Activated T-helper 1 cell treated with anti-CD3 and anti-CD28 coated beads, Interleukin-12 subunit alpha, Interleukin-12 subunit beta, Interleukin-2, Interleukin-4 antibody, amounts not matched to agents 30 ng/mL and 10 ng/mL and 1 ng/mL, durations not matched to agents 14 hours and 24 hours and 36 hours (primary cell): Measurements from ENCODE around the gene RHOB. TPM values are rescaled to one million over a fixed set of nuclear protein-coding genes. Genes with fewer than 3 reads are reported as not detected.

Experiments used
- DNase-seq: peaks from one replicate; pipeline ENCODE4 v3.0.0; 2021; ENCODE audit warnings: low spot score
- H3K27ac Mint-ChIP-seq: one replicate; pipeline ENCODE4 v1.8.0; 2021; ENCODE audit warnings: mild to moderate bottlenecking, mixed read lengths
- H3K27me3 Mint-ChIP-seq: one replicate; pipeline ENCODE4 v1.8.0; 2022; ENCODE audit warnings: mild to moderate bottlenecking, moderate library complexity, mixed read lengths; ENCODE audit not compliant: insufficient read depth
- H3K36me3 Mint-ChIP-seq: one replicate; pipeline ENCODE4 v1.8.0; 2021; ENCODE audit warnings: low read depth, mixed read lengths
- H3K4me1 Mint-ChIP-seq: one replicate; pipeline ENCODE4 v1.8.0; 2021; ENCODE audit warnings: low read depth, mixed read lengths
- H3K4me3 Mint-ChIP-seq: one replicate; pipeline ENCODE4 v1.8.0; 2021; ENCODE audit warnings: mild to moderate bottlenecking, moderate library complexity, mixed read lengths
- H3K9me3 Mint-ChIP-seq: one replicate; pipeline ENCODE4 v1.8.0; 2021; ENCODE audit warnings: mixed read lengths
- intact Hi-C: fragments of 100-400 bp; cut with micrococcal nuclease; formaldehyde crosslinking; loops from one replicate; pipeline ENCODE4 v1.15.1; 2024
- total RNA-seq: library from RNA; stranded (reverse); gene quantifications from 2 replicates; pipeline ENCODE4 v1.2.3, GENCODE V29; 2022

Gene RHOB
- total RNA-seq, 1 donor from 2014 or later = 29.6 TPM

GRCh38 chr2:20470211-20470610 lies 23.3 kb downstream of the RHOB start:
- Mint-ChIP-seq H3K4me1 (no peaks in the 10 kb centered on the region), H3K27me3 (peaks cover 6% of the 10 kb centered on the region), H3K36me3 (no peaks in the 10 kb centered on the region), H3K27ac (no peak overlapping the region), H3K9me3 (no peaks in the 10 kb centered on the region), H3K4me3 (no peak overlapping the region)
- intact Hi-C loops = no loop called here
- DNase-seq = no peak

- intact Hi-C loops = no loop called here
- DNase-seq = no peak
- Mint-ChIP-seq H3K27me3 (peaks cover 6% of the 10 kb centered on the region), H3K4me1 (no peaks in the 10 kb centered on the region), H3K9me3 (no peaks in the 10 kb centered on the region), H3K36me3 (no peaks in the 10 kb centered on the region), H3K4me3 (no peak overlapping the region), H3K27ac (no peak overlapping the region)
Observed at GRCh38 chr2:20471148-20471547, 24.3 kb downstream of the RHOB start.

- Mint-ChIP-seq H3K36me3 (no peaks in the 10 kb centered on the region), H3K4me3 (no peak overlapping the region), H3K9me3 (no peaks in the 10 kb centered on the region), H3K27ac (no peak overlapping the region), H3K27me3 (peaks cover 6% of the 10 kb centered on the region), H3K4me1 (no peaks in the 10 kb centered on the region)
- no peak for DNase-seq
- intact Hi-C loops = no loop called here
Observed at GRCh38 chr2:20471902-20472559, 25.2 kb downstream of the RHOB start.

GRCh38 chr2:20472569-20472968 lies 25.7 kb downstream of the RHOB start:
- no peak for DNase-seq
- Mint-ChIP-seq H3K36me3 (no peaks in the 10 kb centered on the region), H3K27ac (no peak overlapping the region), H3K4me1 (no peaks in the 10 kb centered on the region), H3K9me3 (no peaks in the 10 kb centered on the region), H3K27me3 (peaks cover 6% of the 10 kb centered on the region), H3K4me3 (no peak overlapping the region)
- intact Hi-C loops = no loop called here

GRCh38 chr2:20473128-20473527 lies 26.3 kb downstream of the RHOB start:
- intact Hi-C loops = no loop called here
- no peaks in the 10 kb centered on the region for H3K9me3 Mint-ChIP-seq
- no peaks in the 10 kb centered on the region for H3K4me1 Mint-ChIP-seq
- peaks cover 6% of the 10 kb centered on the region for H3K27me3 Mint-ChIP-seq
- no peak for DNase-seq
- no peak overlapping the region for H3K4me3 Mint-ChIP-seq
- H3K36me3 Mint-ChIP-seq = no peaks in the 10 kb centered on the region
- H3K27ac Mint-ChIP-seq = no peak overlapping the region

- no peak overlapping the region for H3K27ac Mint-ChIP-seq
- no peaks in the 10 kb centered on the region for H3K9me3 Mint-ChIP-seq
- no peak for DNase-seq
- H3K4me1 Mint-ChIP-seq = no peaks in the 10 kb centered on the region
- no peak overlapping the region for H3K4me3 Mint-ChIP-seq
- no peaks in the 10 kb centered on the region for H3K36me3 Mint-ChIP-seq
- H3K27me3 Mint-ChIP-seq = peaks cover 6% of the 10 kb centered on the region
- intact Hi-C loops = no loop called here
Observed at GRCh38 chr2:20474757-20475566, 28.1 kb downstream of the RHOB start.

- Mint-ChIP-seq H3K36me3 (no peaks in the 10 kb centered on the region), H3K27me3 (peaks cover 6% of the 10 kb centered on the region), H3K4me1 (no peaks in the 10 kb centered on the region), H3K4me3 (no peak overlapping the region), H3K27ac (no peak overlapping the region), H3K9me3 (no peaks in the 10 kb centered on the region)
- no peak for DNase-seq
- intact Hi-C loops = no loop called here
Observed at GRCh38 chr2:20475567-20475952, 28.7 kb downstream of the RHOB start.

GRCh38 chr2:20476481-20476880 lies 29.6 kb downstream of the RHOB start:
- H3K4me1 Mint-ChIP-seq = no peaks in the 10 kb centered on the region
- H3K27ac Mint-ChIP-seq = no peak overlapping the region
- intact Hi-C loops = no loop called here
- peaks cover 9% of the 10 kb centered on the region for H3K27me3 Mint-ChIP-seq
- DNase-seq = no peak
- no peaks in the 10 kb centered on the region for H3K9me3 Mint-ChIP-seq
- no peak overlapping the region for H3K4me3 Mint-ChIP-seq
- no peaks in the 10 kb centered on the region for H3K36me3 Mint-ChIP-seq

- Mint-ChIP-seq H3K27me3 (peaks cover 7% of the 10 kb centered on the region), H3K4me3 (no peak overlapping the region), H3K4me1 (no peaks in the 10 kb centered on the region), H3K27ac (no peak overlapping the region), H3K9me3 (no peaks in the 10 kb centered on the region), H3K36me3 (no peaks in the 10 kb centered on the region)
- no peak for DNase-seq
- intact Hi-C loops = no loop called here
Observed at GRCh38 chr2:20476950-20477349, 30.1 kb downstream of the RHOB start.

- H3K4me1 Mint-ChIP-seq = no peaks in the 10 kb centered on the region
- no peaks in the 10 kb centered on the region for H3K9me3 Mint-ChIP-seq
- H3K27me3 Mint-ChIP-seq = peaks cover 9% of the 10 kb centered on the region
- H3K36me3 Mint-ChIP-seq = peaks cover 1% of the 10 kb centered on the region
- intact Hi-C loops = no loop called here
- H3K27ac Mint-ChIP-seq = no peak overlapping the region
- DNase-seq = no peak
- no peak overlapping the region for H3K4me3 Mint-ChIP-seq
Observed at GRCh38 chr2:20478961-20479360, 32.1 kb downstream of the RHOB start.

GRCh38 chr2:20479835-20480234 lies 33.0 kb downstream of the RHOB start:
- intact Hi-C loops = no loop called here
- H3K27me3 Mint-ChIP-seq = peaks cover 6% of the 10 kb centered on the region
- H3K9me3 Mint-ChIP-seq = no peaks in the 10 kb centered on the region
- H3K36me3 Mint-ChIP-seq = peaks cover 1% of the 10 kb centered on the region
- H3K4me1 Mint-ChIP-seq = no peaks in the 10 kb centered on the region
- no peak for DNase-seq
- no peak overlapping the region for H3K27ac Mint-ChIP-seq
- no peak overlapping the region for H3K4me3 Mint-ChIP-seq

GRCh38 chr2:20480913-20481312 lies 34.0 kb downstream of the RHOB start:
- peaks cover 8% of the 10 kb centered on the region for H3K27me3 Mint-ChIP-seq
- no peak overlapping the region for H3K27ac Mint-ChIP-seq
- H3K4me3 Mint-ChIP-seq = no peak overlapping the region
- intact Hi-C loops = no loop called here
- H3K36me3 Mint-ChIP-seq = peaks cover 1% of the 10 kb centered on the region
- DNase-seq = no peak
- H3K4me1 Mint-ChIP-seq = no peaks in the 10 kb centered on the region
- no peaks in the 10 kb centered on the region for H3K9me3 Mint-ChIP-seq

GRCh38 chr2:20481798-20482405 lies 35.0 kb downstream of the RHOB start:
- Mint-ChIP-seq H3K27me3 (peaks cover 8% of the 10 kb centered on the region), H3K36me3 (peaks cover 1% of the 10 kb centered on the region), H3K4me3 (no peak overlapping the region), H3K9me3 (no peaks in the 10 kb centered on the region), H3K4me1 (no peaks in the 10 kb centered on the region), H3K27ac (no peak overlapping the region)
- intact Hi-C loops = no loop called here
- no peak for DNase-seq
